Femur (tissue), 1 donor: ENCODE data around the gene CLDN6.

Source experiments
- DNase-seq: peaks from one replicate; pipeline ENCODE4 v3.0.0-alpha.2; 2017

CLDN6 gene

GRCh38 chr16:2968738-2969544 lies 49.0 kb downstream of the CLDN6 start, which contains the start of gene PAQR4:
PAQR4 (plus strand) TSS chr16:2969348; CDS start chr16:2969675, 327 bp downstream.
- DNase-seq: peak; percentile 89

GRCh38 chr16:2968368-2968737 lies 49.6 kb downstream of the CLDN6 start:
- no peak for DNase-seq

- DNase-seq: no peak
Measured at GRCh38 chr16:2967721-2968161, 50.2 kb downstream of the CLDN6 start.

GRCh38 chr16:2967211-2967631 lies 50.8 kb downstream of the CLDN6 start:
- DNase-seq: no peak

- no peak for DNase-seq
Measured at GRCh38 chr16:2966808-2967191, 51.2 kb downstream of the CLDN6 start.

- DNase-seq: no peak
Measured at GRCh38 chr16:2966043-2966807, 51.8 kb downstream of the CLDN6 start.
